Measurements from ENCODE around the gene SUMO2. TPM values are rescaled to one million over a fixed set of nuclear protein-coding genes. Genes with fewer than 3 reads are reported as not detected.

SUMO2 gene
- total and polyA plus RNA-seq, 2 of the 13 experiments (the other 11 are each of a cell fraction or from before 2014, with no cell fraction given), result 337 to 553 TPM

DNA sequence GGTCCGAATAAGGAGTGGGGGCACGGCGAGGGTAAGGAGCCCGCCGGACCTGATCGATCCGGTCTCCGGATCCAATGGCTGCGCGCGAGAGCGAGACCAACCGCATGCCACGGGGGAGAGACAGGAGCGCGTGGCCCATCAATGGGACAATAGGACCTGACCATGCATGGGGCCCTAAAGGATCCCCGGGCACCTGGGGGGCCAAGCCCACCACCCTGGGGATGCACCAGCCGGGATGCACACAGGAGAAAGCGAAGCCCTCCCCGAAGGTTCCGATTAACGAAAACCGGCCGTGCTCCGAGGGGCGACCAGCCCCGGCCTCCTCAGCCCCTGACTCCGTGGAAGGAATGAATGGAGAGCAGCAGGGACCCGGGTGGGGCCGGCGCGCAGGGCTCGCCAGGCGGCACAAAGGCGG is 29.0 kb downstream of the SUMO2 start (continued):
- TF ChIP-seq, protein P1, sequence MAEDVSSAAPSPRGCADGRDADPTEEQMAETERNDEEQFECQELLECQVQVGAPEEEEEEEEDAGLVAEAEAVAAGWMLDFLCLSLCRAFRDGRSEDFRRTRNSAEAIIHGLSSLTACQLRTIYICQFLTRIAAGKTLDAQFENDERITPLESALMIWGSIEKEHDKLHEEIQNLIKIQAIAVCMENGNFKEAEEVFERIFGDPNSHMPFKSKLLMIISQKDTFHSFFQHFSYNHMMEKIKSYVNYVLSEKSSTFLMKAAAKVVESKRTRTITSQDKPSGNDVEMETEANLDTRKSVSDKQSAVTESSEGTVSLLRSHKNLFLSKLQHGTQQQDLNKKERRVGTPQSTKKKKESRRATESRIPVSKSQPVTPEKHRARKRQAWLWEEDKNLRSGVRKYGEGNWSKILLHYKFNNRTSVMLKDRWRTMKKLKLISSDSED (CRISPR knock-in tag; IDR thresholded peaks at IDR 0.05), result no peak
- TF ChIP-seq, protein P2, sequence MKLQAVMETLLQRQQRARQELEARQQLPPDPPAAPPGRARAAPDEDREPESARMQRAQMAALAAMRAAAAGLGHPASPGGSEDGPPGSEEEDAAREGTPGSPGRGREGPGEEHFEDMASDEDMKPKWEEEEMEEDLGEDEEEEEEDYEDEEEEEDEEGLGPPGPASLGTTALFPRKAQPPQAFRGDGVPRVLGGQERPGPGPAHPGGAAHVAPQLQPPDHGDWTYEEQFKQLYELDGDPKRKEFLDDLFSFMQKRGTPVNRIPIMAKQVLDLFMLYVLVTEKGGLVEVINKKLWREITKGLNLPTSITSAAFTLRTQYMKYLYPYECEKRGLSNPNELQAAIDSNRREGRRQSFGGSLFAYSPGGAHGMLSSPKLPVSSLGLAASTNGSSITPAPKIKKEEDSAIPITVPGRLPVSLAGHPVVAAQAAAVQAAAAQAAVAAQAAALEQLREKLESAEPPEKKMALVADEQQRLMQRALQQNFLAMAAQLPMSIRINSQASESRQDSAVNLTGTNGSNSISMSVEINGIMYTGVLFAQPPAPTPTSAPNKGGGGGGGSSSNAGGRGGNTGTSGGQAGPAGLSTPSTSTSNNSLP (IDR thresholded peaks at IDR 0.05; ENCODE audit: low read depth, low read length), result no peak
- TF ChIP-seq ZMAT3 (CRISPR knock-in tag; conservative IDR thresholded peaks at IDR 0.05) (no peak; the same call in none of the 2 replicates), HDAC6 (IDR thresholded peaks at IDR 0.05; ENCODE audit: low read depth, low read length) (no peak), ZNF335 (CRISPR knock-in tag; IDR thresholded peaks at IDR 0.05) (no peak), RFXAP (CRISPR knock-in tag; IDR thresholded peaks at IDR 0.05; ENCODE audit: borderline replicate concordance) (no peak), SOX6 (IDR thresholded peaks at IDR 0.05) (no peak), SOX6 (CRISPR knock-in tag; IDR thresholded peaks at IDR 0.05) (no peak), ZNF749 (CRISPR knock-in tag; IDR thresholded peaks at IDR 0.05; ENCODE audit: borderline replicate concordance) (no peak), TARDBP (CRISPR knock-in tag; IDR thresholded peaks at IDR 0.05) (no peak; the same call in 1 of the 2 replicates), RNF2 (conservative IDR thresholded peaks at IDR 0.05; ENCODE audit: low read depth) (no peak), FOXM1 (CRISPR knock-in tag; IDR thresholded peaks at IDR 0.05) (no peak), RARA (CRISPR knock-in tag; IDR thresholded peaks at IDR 0.05) (0 out of 2 replicates have a peak, but pooled peaks have one; percentile 9), ONECUT2 (CRISPR knock-in tag; IDR thresholded peaks at IDR 0.05) (peak; percentile 79), HDAC2 (CRISPR knock-in tag; IDR thresholded peaks at IDR 0.05) (0 out of 2 replicates have a peak, but pooled peaks have one; percentile 37), ZZZ3 (CRISPR knock-in tag; IDR thresholded peaks at IDR 0.05; ENCODE audit: borderline replicate concordance) (no peak)
- TF ChIP-seq, protein P3, sequence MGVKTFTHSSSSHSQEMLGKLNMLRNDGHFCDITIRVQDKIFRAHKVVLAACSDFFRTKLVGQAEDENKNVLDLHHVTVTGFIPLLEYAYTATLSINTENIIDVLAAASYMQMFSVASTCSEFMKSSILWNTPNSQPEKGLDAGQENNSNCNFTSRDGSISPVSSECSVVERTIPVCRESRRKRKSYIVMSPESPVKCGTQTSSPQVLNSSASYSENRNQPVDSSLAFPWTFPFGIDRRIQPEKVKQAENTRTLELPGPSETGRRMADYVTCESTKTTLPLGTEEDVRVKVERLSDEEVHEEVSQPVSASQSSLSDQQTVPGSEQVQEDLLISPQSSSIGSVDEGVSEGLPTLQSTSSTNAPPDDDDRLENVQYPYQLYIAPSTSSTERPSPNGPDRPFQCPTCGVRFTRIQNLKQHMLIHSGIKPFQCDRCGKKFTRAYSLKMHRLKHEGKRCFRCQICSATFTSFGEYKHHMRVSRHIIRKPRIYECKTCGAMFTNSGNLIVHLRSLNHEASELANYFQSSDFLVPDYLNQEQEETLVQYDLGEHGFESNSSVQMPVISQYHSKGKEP (CRISPR knock-in tag; IDR thresholded peaks at IDR 0.05), result no peak
- TF ChIP-seq, protein P4, sequence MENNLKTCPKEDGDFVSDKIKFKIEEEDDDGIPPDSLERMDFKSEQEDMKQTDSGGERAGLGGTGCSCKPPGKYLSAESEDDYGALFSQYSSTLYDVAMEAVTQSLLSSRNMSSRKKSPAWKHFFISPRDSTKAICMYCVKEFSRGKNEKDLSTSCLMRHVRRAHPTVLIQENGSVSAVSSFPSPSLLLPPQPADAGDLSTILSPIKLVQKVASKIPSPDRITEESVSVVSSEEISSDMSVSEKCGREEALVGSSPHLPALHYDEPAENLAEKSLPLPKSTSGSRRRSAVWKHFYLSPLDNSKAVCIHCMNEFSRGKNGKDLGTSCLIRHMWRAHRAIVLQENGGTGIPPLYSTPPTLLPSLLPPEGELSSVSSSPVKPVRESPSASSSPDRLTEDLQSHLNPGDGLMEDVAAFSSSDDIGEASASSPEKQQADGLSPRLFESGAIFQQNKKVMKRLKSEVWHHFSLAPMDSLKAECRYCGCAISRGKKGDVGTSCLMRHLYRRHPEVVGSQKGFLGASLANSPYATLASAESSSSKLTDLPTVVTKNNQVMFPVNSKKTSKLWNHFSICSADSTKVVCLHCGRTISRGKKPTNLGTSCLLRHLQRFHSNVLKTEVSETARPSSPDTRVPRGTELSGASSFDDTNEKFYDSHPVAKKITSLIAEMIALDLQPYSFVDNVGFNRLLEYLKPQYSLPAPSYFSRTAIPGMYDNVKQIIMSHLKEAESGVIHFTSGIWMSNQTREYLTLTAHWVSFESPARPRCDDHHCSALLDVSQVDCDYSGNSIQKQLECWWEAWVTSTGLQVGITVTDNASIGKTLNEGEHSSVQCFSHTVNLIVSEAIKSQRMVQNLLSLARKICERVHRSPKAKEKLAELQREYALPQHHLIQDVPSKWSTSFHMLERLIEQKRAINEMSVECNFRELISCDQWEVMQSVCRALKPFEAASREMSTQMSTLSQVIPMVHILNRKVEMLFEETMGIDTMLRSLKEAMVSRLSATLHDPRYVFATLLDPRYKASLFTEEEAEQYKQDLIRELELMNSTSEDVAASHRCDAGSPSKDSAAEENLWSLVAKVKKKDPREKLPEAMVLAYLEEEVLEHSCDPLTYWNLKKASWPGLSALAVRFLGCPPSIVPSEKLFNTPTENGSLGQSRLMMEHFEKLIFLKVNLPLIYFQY (CRISPR knock-in tag; IDR thresholded peaks at IDR 0.05; ENCODE audit: borderline replicate concordance), result no peak
- TF ChIP-seq, protein P5, sequence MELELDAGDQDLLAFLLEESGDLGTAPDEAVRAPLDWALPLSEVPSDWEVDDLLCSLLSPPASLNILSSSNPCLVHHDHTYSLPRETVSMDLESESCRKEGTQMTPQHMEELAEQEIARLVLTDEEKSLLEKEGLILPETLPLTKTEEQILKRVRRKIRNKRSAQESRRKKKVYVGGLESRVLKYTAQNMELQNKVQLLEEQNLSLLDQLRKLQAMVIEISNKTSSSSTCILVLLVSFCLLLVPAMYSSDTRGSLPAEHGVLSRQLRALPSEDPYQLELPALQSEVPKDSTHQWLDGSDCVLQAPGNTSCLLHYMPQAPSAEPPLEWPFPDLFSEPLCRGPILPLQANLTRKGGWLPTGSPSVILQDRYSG (CRISPR knock-in tag; IDR thresholded peaks at IDR 0.05), result no peak
- TF ChIP-seq, protein P6, sequence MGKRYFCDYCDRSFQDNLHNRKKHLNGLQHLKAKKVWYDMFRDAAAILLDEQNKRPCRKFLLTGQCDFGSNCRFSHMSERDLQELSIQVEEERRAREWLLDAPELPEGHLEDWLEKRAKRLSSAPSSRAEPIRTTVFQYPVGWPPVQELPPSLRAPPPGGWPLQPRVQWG (CRISPR knock-in tag; IDR thresholded peaks at IDR 0.05; ENCODE audit: borderline replicate concordance, low read depth), result no peak

Data from HepG2 (cell line).